ENCODE measurements around the gene VGLL1. TPM values are rescaled to one million over a fixed set of nuclear protein-coding genes. Genes with fewer than 3 reads are reported as not detected.
A peak's percentile ranks its signal among the peaks of the same experiment; 100 is the strongest.

VGLL1 gene
- total and polyA plus RNA-seq, 4 donors = 0.40 to 13.8 (median 2.2) TPM

- peaks cover 0 to 27% (median 20%) of the 10 kb centered on the region in 3 donors for H3K27me3 ChIP-seq (ENCODE audit: control insufficient read depth in 3 of 3, insufficient read depth in 3 of 3, low read length in 2 of 3)
- H3K9ac ChIP-seq (ENCODE audit: insufficient read depth in 1 of 2, low read length in 2 of 2) = no peak overlapping the region
- no peaks in the 10 kb centered on the region for H3K36me3 ChIP-seq (ENCODE audit: control insufficient read depth in 4 of 4, insufficient read depth in 4 of 4, low read length in 4 of 4)
- ATAC-seq (ENCODE audit: insufficient read depth, low FRiP score) (no peak), DNase-seq (no peak)
- WGBS, 2 donors = 63 to 86% methylated on average over 8 of the region's 8 CpGs
- H3K4me1 ChIP-seq (ENCODE audit: control insufficient read depth in 5 of 5, insufficient read depth in 5 of 5, low read length in 5 of 5) = no peaks in the 10 kb centered on the region
- TF ChIP-seq CTCF (IDR thresholded peaks at IDR 0.05; ENCODE audit: control extremely low read depth, extremely low read depth) = no peak
- no peaks in the 10 kb centered on the region for H3K9me3 ChIP-seq (ENCODE audit: control insufficient read depth in 4 of 4, insufficient read depth in 3 of 4, low read length in 3 of 4)
- no peak overlapping the region for H3K4me3 ChIP-seq
- no peak overlapping the region for H3K27ac ChIP-seq (ENCODE audit: low read depth in 1 of 2, low read length in 1 of 2)
Observed at GRCh38 chrX:136598631-136599030, 66.6 kb downstream of the VGLL1 start.

- H3K4me3 ChIP-seq = no peak overlapping the region
- H3K27me3 ChIP-seq (ENCODE audit: control insufficient read depth in 3 of 3, insufficient read depth in 3 of 3, low read length in 2 of 3) = peaks cover 0 to 30% (median 21%) of the 10 kb centered on the region in 3 donors
- no peak for TF ChIP-seq CTCF (IDR thresholded peaks at IDR 0.05; ENCODE audit: control extremely low read depth, extremely low read depth)
- 50 to 88% methylated on average over 1 of the region's 1 CpG for WGBS, 2 donors
- no peak for DNase-seq
- no peak overlapping the region for H3K9ac ChIP-seq (ENCODE audit: insufficient read depth in 1 of 2, low read length in 2 of 2)
- H3K9me3 ChIP-seq (ENCODE audit: control insufficient read depth in 4 of 4, insufficient read depth in 3 of 4, low read length in 3 of 4) = no peaks in the 10 kb centered on the region
- no peaks in the 10 kb centered on the region for H3K4me1 ChIP-seq (ENCODE audit: control insufficient read depth in 5 of 5, insufficient read depth in 5 of 5, low read length in 5 of 5)
- H3K27ac ChIP-seq (ENCODE audit: low read depth in 1 of 2, low read length in 1 of 2) = no peak overlapping the region
- no peaks in the 10 kb centered on the region for H3K36me3 ChIP-seq (ENCODE audit: control insufficient read depth in 4 of 4, insufficient read depth in 4 of 4, low read length in 4 of 4)
- ATAC-seq (ENCODE audit: insufficient read depth, low FRiP score) = no peak
Observed at GRCh38 chrX:136600059-136600458, 68.0 kb downstream of the VGLL1 start.

Small RNA genes lying within 50 kb of the gene (small RNA-seq; reads per million reads assigned to genes)
- gene MIR934 (ENCODE audit: low replicate concordance) (1.1 reads per million, percentile 83 among the genes with 10 or more reads in this experiment), gene RF00019 (ENCODE audit: low replicate concordance) (not detected), gene RNU6-320P (ENCODE audit: low replicate concordance) (not detected)

Other genes starting within 250 kb of the VGLL1 start
- under 1 TPM; 0.03 to 0.06 TPM for gene ADGRG4, start 231.3 kb upstream of the VGLL1 start, total RNA-seq
- not detected for gene ADGRG4, start 231.3 kb upstream of the VGLL1 start, polyA plus RNA-seq
- gene BRS3, start 44.3 kb upstream of the VGLL1 start, total RNA-seq = not detected
- not detected for gene BRS3, start 44.3 kb upstream of the VGLL1 start, polyA plus RNA-seq
- 10 to 100 TPM; 23.7 to 54.1 TPM for gene HTATSF1, start 34.6 kb upstream of the VGLL1 start, total RNA-seq
- gene HTATSF1, start 34.6 kb upstream of the VGLL1 start, polyA plus RNA-seq = 10 to 100 TPM; 22.0 to 27.0 TPM
- gene CD40LG, start 115.9 kb downstream of the VGLL1 start, total RNA-seq = under 1 TPM; 0.46 to 0.74 TPM
- gene CD40LG, start 115.9 kb downstream of the VGLL1 start, polyA plus RNA-seq = under 1 TPM; 0.20 to 0.54 TPM
- 10 to 100 TPM; 19.8 to 22.4 TPM for gene ARHGEF6, start 248.7 kb downstream of the VGLL1 start, total RNA-seq
- 10 to 100 TPM in 1 of 2 donors, 1 to 10 TPM in 1; 4.9 to 11.3 TPM for gene ARHGEF6, start 248.7 kb downstream of the VGLL1 start, polyA plus RNA-seq

Data from lung (tissue), 13 donors.